BJ (cell line): ENCODE measurements around the gene ACSL3. TPM values are rescaled to one million over a fixed set of nuclear protein-coding genes. Genes with fewer than 3 reads are reported as not detected.

Experiments
- CTCF ChIA-PET: fragments of 350-600 bp; formaldehyde crosslinking; extraction: SDS; loops from one replicate; lab custom pipeline; 2021; ENCODE audit warnings: antibody characterized with exemption, inconsistent platforms; lab: Yijun Ruan, JAX
- POLR2A ChIA-PET: fragments of 300-600 bp; sonication (Branson Sonifier 250); formaldehyde crosslinking; extraction: SDS; loops from one replicate; lab custom pipeline; 2021; ENCODE audit warnings: antibody characterized with exemption; lab: Charles Lee
- DNase-seq: peaks from one replicate; pipeline ENCODE4 v3.0.0-alpha.2; 2011; ENCODE audit warnings: low read depth
- H3K27me3 ChIP-seq: 2 replicates; pipeline ENCODE4 v1.6.0; 2011; ENCODE audit warnings: low read length; ENCODE audit not compliant: control insufficient read depth, insufficient read depth
- H3K36me3 ChIP-seq: 2 replicates; pipeline ENCODE4 v1.5.1; 2011; ENCODE audit warnings: low read length; ENCODE audit not compliant: control insufficient read depth, insufficient read depth
- H3K4me3 ChIP-seq: 2 replicates; pipeline ENCODE4 v1.5.1; 2011; ENCODE audit warnings: low read depth, mild to moderate bottlenecking, control low read depth, low read length
- polyA plus RNA-seq: library from polyadenylated mRNA; depleted of rRNA; stranded (reverse); fragments of >200 nt; gene quantifications from 2 replicates; pipeline ENCODE4 v1.2.3, GENCODE V29; 2011
- TF ChIP-seq, protein P1 (sequence below): IDR thresholded peaks from 2 replicates; pipeline ENCODE4 v1.5.1; 2011; ENCODE audit warnings: low read depth, mild to moderate bottlenecking, control low read depth, inconsistent platforms, low read length, moderate library complexity; ENCODE audit not compliant: insufficient read depth

ACSL3 gene
- polyA plus RNA-seq, 1 experiment: 46.3 TPM

DNA sequence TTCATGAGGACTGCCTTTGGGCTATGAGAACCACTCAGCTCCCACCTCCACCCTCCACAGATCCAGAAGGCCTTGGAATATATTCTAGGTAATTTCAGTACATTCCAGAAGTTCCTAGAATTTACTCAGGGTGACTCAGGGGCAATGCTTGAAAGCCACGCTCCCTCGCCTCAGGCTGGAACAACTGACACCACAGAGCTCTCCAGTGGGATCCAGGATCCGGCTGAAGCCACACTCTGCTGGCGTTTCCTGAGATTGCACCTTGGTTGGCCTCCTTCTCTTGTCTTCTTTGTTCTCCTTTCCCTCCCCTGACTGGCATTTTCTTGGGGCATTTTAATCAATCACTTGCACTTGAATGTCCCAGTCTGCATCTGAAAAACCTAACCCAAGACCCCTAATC lies 98.5 kb downstream of the ACSL3 start:
- no peak overlapping the region for H3K4me3 ChIP-seq
- ChIA-PET CTCF (interaction anchor here (0.6 to 3.5 kb wide), 24 partner anchors 10 to 839 kb away, joined by 3 to 25 read pairs (median 4); no protein-coding TSS in a partner anchor), POLR2A (interaction anchor here (1.3 kb wide), 1 partner anchor 141 kb away, joined by 3 read pairs; no protein-coding TSS in a partner anchor)
- TF ChIP-seq, protein P1, sequence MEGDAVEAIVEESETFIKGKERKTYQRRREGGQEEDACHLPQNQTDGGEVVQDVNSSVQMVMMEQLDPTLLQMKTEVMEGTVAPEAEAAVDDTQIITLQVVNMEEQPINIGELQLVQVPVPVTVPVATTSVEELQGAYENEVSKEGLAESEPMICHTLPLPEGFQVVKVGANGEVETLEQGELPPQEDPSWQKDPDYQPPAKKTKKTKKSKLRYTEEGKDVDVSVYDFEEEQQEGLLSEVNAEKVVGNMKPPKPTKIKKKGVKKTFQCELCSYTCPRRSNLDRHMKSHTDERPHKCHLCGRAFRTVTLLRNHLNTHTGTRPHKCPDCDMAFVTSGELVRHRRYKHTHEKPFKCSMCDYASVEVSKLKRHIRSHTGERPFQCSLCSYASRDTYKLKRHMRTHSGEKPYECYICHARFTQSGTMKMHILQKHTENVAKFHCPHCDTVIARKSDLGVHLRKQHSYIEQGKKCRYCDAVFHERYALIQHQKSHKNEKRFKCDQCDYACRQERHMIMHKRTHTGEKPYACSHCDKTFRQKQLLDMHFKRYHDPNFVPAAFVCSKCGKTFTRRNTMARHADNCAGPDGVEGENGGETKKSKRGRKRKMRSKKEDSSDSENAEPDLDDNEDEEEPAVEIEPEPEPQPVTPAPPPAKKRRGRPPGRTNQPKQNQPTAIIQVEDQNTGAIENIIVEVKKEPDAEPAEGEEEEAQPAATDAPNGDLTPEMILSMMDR: peak; percentile 74
- no peaks in the 10 kb centered on the region for H3K36me3 ChIP-seq
- DNase-seq: peak; percentile 75
- H3K27me3 ChIP-seq: no peaks in the 10 kb centered on the region

DNA sequence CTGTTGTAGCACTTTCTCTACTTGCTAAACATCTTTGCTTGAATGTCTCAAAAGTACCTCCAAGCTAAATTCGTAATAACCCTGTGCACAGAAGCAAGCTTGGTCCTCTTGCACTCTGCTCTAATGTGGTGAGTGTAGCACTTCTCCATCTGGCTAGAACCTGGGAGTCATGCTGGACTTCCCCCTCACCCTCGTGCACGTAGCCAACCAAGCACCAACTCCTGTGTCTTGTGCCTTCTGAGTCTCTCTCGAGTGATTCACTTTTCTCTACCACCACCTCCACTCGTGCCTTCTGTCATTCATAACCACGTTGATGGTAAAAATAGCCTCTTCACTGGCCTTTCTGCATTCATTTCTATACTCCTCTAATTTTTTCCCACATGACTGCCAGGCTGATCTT lies 99.3 kb downstream of the ACSL3 start:
- no peak overlapping the region for H3K4me3 ChIP-seq
- H3K27me3 ChIP-seq: no peaks in the 10 kb centered on the region
- ChIA-PET POLR2A (interaction anchor here (0.6 to 1.3 kb wide), 2 partner anchors 140 to 623 kb away, joined by 3 read pairs; no protein-coding TSS in a partner anchor), CTCF (interaction anchor here (1.1 to 3.5 kb wide), 12 partner anchors 9 to 270 kb away, joined by 4 to 25 read pairs (median 8); no protein-coding TSS in a partner anchor)
- H3K36me3 ChIP-seq: no peaks in the 10 kb centered on the region
- TF ChIP-seq, protein P1: no peak
- DNase-seq: no peak

DNA sequence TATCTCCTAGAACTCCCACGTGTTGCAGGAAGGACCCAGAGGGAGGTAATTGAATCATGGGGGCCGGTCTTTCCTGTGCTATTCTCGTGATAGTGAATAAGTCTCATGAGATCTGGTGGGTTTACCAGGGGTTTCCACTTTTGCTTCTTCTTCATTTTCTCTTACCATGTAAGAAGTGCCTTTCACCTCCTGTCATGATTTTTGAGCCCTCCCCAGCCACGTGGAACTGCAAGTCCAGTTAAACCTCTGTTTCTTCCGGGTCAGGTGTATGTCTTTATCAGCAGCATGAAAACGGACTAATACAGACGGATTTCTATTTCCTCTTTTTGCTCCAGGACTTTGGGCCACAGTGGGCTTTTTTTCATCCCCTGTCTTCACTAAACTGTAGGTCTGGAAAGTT lies 102.8 kb downstream of the ACSL3 start:
- H3K27me3 ChIP-seq: no peaks in the 10 kb centered on the region
- H3K36me3 ChIP-seq: no peaks in the 10 kb centered on the region
- ChIA-PET POLR2A (no interaction called here), CTCF (no interaction called here)
- DNase-seq: no peak
- no peak overlapping the region for H3K4me3 ChIP-seq
- TF ChIP-seq, protein P1: no peak

DNA sequence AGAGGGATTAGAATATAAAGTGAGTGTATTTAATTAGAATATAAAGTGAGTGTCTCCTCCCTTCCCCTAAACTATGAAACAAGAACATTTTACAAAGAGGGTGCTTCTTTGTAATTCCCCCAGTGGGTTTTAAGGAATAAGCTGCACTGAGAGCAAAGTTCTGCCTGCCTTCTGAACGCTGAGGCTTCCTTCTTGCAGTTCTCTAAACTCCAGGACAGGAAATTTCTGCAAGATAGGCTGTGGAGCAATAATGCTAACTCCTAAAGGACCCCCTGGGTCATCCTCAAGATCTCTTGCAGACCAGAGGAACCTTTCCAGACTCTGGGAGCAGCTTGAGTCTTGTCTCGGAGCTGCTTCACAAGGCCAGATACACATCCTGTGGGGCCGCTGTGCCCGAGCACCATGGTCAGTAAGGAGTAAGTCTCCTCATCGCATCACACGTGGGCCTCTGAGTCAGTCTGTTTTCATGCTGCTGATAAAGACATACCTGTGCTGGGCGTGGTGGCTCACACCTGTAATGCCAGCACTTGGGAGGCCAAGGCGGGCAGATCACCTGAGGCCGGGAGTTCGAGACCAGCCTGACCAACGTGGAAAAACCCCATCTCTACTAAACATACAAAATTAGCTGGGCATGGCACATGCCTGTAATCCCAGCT lies 103.7 kb downstream of the ACSL3 start:
- TF ChIP-seq, protein P1: no peak
- Histone ChIP-seq H3K27me3 (no peaks in the 10 kb centered on the region), H3K4me3 (no peak overlapping the region), H3K36me3 (no peaks in the 10 kb centered on the region)
- POLR2A ChIA-PET: interaction anchor here (0.5 kb wide), 1 partner anchor 933 kb away, joined by 10 read pairs; no protein-coding TSS in a partner anchor
- no peak for DNase-seq
- CTCF ChIA-PET: interaction anchor here (1.0 kb wide), 1 partner anchor 49 kb away, joined by 4 read pairs; no protein-coding TSS in a partner anchor

DNA sequence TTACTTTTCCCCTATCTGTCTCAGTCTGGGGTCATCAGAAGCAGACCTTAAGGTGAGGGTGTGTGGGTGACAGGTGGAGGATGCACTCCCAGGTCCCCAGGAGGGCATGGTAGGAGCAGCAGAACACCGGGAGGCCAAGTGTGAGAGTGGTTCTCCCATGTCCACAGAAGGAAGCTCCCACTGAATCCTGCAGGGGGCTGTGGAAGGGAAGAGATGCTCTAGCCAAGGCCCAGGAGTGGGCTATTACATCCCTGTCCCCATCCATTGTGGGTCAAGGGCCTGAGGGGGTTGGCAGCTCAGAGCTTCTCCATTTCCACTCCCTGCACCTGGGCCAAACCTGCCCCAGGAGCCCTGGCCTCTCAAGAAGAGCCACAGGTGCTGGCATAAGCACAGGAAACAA lies 104.7 kb downstream of the ACSL3 start:
- TF ChIP-seq, protein P1: no peak
- DNase-seq: no peak
- no peak overlapping the region for H3K4me3 ChIP-seq
- H3K36me3 ChIP-seq: no peaks in the 10 kb centered on the region
- ChIA-PET POLR2A (no interaction called here), CTCF (interaction anchor here (1.0 kb wide), 1 partner anchor 50 kb away, joined by 4 read pairs; no protein-coding TSS in a partner anchor)
- H3K27me3 ChIP-seq: no peaks in the 10 kb centered on the region
